ENCODE results near the gene SEMA5B.

SEMA5B gene

DNA sequence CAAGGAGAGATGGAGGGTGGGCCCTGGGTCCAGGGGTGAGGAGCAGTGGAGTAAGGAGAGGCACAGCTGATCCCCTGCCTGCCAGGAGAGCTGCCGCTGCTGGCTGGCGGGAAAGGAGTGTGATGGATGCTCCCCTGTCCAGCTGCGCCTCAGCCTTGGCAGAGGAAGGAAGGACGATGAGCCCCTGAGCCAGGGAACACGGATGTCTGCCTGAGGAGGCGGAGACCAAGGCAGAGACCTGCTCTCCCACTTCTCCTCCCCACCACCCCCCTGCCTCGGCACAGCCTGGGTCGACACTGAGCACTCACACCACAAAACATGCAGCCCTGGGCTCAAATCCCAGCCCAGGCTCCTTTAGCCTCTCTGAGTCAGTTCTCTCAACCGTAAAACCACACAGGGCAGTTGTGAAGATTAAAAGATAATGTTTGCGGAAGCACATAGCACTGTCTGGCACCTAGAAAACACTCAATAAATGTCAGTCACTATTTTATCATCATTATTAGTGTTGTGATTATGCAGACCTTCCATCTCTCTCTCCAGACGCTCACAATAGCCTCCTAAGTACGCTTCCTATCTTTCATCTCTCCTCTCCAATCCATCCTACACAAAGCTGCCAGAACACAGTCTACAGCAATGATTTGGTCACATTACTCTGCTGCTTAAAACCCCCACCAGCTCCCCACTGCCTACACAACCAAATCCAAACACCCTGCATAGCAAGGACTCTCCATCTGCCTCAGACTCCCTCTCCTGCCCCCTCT, 52.2 kb downstream of the SEMA5B start:
- no peak for DNase-seq (ENCODE audit: low read depth in 2 of 2)

DNA sequence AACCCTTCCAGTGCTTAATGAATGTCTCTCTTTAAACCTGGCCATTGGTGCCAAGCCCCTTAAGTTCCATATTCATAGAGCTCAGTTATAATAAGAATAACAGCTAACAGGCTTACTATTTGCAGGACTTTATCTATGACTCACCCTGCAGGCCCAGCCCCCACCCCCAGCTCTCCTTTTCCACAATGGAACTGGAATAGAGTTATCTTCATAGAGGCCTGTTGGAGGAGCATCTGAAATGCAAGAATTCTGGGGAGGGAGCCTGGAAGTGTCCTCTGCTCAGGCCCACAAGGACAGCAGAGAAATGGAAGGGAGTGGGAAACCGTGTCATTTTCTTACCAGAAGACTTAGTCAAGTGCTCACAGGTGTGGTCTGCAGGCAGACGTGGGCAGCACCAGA, 52.8 kb downstream of the SEMA5B start:
- no peak for DNase-seq (ENCODE audit: low read depth in 2 of 2)

DNA sequence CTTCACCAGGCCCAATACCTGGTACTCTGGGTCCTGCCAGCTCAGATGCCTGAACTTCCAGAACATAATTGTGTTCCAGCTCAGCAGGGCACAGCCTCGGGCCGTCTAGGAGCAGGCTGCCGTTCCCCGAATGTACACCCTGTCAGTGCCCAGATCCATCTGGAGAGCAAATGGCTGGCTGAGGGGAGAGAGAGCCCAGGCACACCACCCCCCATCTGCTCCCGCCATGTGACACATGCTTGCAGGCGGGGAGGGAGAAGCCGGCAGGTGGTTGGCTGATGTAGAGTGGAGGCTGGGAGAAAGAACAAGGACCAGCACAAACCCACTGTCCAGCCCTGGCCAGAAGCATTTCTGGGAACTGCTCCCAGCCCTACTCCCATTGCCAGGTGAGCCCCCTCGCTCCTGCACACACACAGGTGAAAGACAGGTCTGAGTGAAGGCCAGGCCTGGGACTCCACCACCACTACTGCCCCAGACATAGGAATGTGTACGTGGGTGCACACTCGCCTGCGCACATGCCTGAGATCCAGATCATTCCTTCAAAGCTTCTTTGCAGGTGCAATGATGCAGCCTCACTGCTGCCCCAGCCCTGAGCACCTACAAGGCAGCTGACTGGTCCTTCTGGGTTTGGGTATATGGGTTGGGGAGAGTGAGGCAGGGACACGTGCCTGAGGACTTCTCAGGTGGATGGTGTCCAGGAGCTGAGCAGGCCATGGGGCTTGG, 53.5 kb downstream of the SEMA5B start:
- no peak for DNase-seq (ENCODE audit: low read depth in 2 of 2)

DNA sequence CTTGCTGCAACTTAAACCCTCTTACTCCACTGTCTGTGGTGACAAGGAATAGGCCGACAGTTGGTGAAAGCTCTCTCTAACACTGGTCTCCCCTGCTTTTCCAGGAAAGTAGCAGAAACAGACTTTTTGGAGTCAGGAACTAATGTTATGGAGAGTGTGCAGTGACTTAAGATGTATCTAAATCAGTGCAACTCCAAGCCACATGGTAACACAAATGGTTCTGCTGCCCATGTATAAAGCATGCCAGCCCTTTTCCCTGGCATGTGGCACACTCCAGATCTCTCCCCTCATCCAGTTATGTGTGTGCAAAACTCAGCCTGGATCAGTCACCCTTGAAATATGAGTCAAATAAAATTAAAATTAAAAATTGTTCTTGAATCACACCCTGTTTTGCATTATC, 55.4 kb downstream of the SEMA5B start:
- no peak for DNase-seq (ENCODE audit: low read depth in 2 of 2)

DNA sequence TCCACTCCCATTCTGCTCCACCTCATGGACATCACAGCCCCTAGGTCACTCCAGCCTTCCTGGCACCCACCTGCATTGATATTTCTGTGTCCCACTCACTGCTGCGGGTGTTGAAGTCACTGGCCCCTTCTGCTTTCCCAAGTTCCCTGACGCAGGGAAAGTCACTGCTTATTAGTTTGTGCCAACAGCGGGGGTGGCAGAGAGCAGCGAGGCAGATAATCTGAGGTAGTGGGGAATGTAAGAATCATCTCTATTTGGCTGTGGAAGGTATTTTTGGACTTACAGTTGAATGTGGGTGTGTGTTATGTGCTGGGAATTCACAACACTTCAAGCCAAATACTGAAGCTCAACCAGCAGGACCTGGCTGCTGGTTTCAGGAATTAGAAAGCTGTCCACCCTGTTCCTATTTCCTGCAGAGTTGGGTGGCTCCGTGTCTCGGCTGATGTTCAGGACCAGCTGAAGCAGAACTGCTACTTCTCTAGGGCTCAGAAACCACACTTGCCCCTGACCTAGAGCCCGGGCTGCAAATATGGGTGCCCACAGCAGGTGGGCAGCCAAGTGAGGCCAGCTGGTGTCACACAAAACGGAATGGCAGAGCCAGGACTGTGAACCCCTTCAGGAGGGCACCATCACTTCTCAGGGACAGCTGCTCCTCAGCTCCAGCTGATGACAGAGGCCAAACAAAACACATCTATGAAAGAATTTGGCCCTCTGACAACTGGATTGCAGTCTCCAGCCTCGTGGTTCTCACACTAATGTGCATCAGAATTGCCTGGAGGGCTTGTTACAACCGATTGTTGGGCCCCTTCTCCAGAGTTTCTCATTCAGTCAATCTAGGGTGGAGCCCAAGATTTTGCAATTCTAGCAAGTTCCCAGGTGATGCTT, 57.7 kb downstream of the SEMA5B start:
- no peak for DNase-seq (ENCODE audit: low read depth in 2 of 2)

DNA sequence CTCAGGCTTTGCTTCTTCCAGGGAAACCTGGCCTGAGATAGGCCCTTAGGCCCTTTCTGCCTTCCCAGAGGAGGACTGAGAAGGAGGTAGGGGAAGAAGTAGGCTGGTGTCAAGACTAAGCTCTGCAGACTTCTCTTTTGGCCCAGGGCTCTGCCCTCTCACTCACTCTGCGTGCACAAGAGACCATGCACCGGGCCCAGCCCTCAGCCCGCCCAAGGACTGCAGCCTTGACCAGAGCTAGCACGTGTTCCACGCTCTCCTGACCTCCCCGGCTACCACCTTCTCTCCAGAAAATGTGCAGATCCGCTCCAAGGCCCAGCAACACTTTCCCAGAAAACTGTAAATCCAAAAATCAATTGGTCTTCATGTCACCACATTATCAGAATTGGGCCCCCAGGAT, 59.8 kb downstream of the SEMA5B start:
- no peak for DNase-seq (ENCODE audit: low read depth in 2 of 2)

DNA sequence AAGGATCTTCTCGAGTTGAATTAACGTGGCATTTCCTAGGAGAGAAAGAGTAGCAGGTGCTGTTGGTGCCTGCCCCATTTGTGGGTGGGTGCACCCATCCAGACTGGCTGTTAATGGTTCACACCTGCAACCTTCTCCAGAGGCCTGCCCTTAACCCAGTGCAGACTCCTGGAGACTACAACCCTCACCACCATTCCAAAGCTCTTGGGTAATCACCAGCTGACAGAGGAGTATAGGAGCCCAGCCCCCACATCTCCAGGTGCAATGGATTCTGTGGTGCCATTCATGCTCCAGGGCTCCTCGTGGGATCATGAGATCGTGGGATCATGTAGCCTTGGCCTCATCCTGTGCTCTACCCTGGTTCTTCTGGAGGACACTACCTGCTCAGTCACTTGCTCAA, 60.2 kb downstream of the SEMA5B start:
- DNase-seq (ENCODE audit: low read depth in 2 of 2), result no peak

DNA sequence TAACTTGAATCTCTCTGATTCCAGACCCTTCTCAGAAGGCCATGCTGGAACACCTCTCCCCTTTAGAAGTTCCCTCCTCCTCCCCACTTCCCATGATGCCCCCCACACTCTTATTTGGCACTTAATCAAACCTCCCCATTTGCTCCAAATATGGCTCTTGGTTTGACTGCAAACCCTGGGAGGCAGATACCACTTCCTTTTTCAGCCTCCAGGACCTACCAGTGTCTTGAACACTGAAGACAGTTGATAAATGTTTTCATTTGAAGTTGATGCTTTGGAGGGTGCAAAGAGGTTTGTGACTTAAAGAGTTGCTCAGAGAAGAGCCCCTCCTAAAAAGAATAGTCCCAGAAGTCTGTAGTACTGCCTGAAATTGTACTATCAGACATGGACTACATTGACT, 61.5 kb downstream of the SEMA5B start:
- no peak for DNase-seq (ENCODE audit: low read depth in 2 of 2)

DNA sequence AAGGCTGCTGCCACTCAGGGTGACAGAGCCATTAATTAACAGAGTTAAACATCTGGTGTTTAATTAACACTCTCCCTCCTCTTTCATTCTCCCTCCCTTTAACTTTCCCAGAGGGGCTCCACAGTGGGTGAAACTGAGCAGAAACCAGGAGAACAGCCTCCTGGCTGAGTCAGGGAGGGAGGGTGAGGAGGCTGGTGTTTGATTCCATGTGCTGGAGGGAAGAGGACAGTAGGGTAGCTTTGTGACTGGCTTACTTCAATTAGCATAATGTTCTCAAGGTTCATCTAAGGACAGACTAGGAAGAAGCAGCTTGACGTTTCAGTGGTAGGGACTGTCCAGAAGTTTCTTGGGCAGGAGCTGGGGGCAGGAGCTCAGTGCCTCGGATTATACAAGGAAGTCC, 62.8 kb downstream of the SEMA5B start:
- DNase-seq (ENCODE audit: low read depth in 2 of 2), result no peak

DNA sequence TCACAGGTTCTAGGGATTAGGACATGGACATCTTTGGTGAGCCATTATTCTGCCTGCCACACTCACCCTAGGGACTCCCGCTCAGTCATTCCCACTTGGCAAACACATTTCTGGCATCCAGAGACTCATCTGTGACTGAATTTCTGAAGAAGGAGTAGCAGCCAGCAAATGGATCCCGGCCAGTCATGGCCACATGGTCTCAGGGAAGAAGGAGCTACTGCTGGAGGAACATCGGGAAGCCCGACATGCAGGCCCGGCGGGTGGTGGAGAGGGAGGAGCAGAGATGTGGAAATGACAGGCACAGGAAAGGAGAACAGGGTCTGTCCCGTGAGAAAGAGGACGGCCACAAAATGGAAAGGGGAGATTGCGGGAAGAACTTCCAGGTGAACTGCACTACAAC, 65.4 kb downstream of the SEMA5B start:
- DNase-seq (ENCODE audit: low read depth in 2 of 2), result no peak

DNA sequence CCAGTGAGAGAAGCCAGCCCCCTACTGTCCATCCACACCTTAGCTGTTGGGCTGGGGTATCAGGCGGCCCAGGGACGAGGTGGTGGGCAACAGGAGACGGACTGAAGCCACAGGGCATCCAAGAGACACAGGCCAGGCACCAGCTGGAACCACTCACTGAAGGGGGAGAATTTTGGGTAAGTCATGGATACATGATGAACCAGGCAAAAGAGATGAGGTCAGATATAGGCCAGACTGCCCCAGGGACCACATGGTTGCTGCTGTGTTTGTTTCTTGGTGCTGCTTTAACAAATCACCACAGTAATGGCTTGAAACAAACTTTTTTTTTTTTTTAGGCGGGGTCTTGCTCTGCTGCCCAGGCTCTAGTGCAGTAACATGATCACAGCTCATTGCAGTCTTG, 66.4 kb downstream of the SEMA5B start:
- DNase-seq (ENCODE audit: low read depth in 2 of 2), result no peak

DNA sequence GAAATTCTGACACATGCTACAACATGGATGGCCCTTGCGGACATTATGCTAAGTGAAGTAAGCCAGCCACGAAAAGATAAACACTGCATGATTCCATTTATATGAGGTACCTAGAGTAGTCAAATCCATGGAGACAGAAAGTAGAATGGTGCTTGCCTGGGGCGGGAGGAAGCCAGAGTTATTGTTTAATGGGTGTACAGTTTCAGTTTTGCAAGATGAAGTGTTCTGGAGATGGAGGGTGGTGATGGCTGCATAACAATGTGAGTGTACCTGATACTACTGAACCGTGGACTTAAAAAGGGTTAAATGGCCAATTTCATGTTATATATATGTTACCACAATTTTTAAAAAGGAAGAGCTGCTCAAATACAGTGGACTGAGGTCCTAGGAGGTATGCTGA, 66.9 kb downstream of the SEMA5B start:
- DNase-seq (ENCODE audit: low read depth in 2 of 2), result no peak

DNA sequence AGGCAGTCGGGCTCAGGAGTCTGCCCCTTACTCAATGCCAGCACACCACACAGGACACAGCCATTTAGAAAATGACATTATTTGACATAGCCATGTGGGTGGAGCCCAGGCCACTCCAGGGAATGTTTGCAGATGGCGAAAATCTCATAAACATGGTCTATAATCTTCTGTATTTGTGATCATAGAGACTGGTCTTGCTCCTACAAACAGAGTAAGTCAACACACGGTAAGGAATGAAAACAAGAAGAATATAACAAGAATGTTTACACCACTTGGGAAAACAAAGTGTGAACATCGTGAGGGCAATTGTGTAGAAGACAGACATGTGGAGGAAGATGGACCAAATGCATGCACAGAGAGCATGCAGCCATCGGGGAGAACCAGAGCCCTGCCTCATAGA, 68.2 kb downstream of the SEMA5B start:
- no peak for DNase-seq (ENCODE audit: low read depth in 2 of 2)

DNA sequence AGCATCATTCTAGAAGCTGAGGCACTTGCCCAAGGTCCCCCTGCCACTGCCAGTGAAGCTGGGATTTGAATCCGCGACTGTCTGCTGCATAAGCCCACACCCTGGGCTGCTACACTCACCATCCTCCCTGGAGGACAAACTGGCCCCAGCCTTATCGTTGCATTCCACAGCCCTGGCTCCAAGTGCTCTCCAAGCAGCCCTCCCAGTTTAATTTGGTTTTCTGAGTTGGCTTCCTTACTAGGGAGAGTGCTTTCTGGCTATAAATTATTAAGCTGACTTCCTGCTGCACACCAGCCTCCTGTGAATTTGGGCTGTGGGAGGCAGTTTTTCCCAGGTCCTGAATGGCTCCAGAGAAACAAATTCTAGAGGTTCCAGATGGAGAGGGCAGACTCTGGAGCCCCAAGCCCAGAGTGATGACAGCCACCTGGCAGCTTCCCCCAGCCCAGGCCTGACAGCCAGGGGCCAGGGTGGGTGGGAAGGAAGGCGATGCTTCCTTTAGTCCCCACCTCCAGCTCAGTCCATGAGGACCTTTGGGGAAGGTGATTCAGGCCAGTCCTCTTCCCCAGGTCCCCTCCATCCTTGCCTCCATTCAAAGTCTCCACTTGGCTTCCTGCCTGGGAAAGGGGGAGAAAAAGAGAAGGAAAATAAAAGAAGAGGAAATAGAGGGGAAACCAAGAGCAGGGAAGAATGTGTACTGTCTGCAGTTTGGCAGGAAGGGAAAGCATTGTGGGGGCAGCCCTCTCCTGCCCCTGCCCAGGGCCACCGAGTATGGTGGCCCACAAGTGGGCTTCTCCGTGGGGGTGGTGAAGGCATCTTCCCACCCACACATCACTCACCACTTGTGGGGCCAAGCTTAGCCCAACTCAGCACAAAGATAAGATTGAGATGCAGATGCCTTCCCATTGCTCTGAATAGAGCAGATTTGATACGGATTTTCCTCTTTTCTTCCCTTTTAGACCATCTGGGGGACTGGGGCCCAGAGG, 69.6 kb downstream of the SEMA5B start:
- DNase-seq (ENCODE audit: low read depth in 2 of 2), result no peak

DNA sequence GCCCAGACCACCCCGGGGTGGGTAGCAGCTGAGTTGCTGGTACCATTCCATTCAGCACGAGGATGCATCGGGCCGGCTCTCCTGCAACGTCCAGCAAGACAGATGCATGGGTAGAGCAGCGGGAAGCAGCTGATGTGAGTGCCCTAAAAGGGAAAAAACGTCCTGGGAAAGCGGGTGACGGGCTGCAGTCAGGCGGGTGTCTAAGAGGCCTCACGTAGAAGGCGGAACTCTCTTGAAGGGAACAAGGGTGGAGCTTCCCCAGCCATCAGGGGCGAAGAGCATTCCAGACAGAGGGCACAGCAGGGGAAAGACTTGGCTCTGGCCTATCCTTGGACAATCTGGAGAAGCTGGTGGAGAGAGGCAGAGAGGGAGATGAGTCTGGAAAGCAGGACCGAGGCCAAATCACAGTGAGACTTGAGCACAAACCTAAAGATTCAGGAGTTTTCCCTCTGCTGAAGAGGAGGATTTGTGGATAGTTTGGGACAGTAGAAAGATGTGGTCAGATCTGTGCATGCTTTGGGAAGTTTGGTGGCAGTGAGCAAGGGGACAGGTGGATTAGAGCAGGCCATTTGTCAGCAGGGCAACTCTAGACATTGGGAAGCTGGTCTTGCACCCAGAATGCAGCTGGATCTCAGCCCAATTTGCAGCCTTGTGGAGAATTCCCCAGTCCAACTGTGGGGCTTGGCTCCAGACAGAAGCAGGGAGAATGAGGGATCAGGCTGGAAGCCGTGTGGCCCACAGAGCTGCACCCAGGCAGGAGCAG, 70.7 kb downstream of the SEMA5B start:
- DNase-seq (ENCODE audit: low read depth in 2 of 2), result no peak

DNA sequence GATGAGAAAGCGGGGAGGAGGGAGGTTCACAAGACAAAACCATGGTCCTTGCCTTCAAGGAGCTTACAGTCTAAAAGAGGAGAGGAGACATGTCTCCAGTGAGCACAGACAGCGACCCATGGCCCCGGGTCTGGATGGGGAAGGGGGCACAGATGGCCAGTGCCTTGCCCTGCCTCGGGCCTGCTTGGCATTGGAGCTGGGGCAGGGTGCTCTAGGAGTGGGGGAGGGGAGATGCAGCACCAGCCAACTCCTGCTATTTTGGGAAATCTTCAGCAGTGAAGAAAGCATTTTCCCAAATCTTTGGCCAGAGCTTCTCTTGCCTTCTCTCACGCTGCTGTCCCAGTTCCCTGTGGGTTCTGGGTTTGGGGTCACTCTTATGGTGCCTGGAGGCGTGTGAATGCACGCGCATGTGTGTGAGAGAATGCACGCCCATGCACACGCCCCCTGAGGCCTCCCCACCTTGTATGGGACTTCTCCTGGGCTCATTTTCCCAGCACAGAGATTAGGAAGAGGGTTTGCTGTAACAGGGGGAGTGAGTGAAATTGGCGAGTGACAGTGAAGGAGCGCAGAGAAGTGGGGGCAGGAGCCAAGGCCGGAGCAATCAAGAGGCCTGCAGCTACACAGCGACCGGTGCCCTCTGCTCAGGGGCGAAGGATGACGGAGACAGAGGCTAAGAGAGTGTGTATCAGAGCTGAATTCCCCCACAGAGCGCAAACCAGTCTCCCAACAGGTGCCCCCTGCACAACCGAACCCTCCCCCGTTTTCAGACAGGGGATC, 71.5 kb downstream of the SEMA5B start:
- no peak for DNase-seq (ENCODE audit: low read depth in 2 of 2)

DNA sequence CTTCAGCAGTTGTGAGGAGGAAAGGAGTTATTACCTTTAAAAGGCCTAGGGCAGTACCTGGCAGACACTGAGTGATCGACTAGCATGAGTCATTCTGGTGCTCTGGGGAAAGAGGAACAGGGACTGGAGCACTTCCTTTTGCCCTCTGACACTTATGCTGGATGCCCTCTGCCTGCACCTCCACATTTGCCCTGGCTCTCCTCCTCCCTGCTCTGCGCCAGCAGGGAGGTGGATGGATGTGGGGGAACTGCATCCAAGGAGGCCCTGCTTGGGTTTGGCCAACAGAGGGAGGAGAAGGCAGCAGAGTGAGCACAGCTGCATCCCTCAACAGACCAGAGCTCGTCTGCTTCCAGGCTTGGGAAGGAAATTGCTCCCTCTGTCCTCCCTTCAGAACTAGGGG, 75.0 kb downstream of the SEMA5B start:
- no peak for DNase-seq (ENCODE audit: low read depth in 2 of 2)

DNA sequence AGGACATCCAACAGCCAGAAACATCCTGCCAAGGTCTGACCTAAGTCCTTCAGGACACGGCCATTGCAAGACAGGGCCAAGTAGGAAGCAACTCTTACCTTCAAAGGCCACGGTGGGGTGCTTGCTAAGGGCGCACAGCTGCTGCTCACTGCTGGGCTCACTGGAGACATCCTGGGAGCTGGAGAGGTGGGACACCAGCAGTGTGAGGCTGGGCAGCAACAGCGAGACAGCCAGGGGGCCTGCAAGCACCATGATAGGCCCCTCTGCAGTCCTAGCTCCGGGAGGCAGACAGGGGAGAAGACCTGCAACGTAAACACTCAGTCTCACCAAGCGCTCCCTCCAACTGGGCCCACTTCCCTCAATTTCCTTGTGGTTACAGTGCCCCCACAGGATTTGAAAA, 79.2 kb downstream of the SEMA5B start:
- DNase-seq (ENCODE audit: low read depth in 2 of 2), result no peak

DNA sequence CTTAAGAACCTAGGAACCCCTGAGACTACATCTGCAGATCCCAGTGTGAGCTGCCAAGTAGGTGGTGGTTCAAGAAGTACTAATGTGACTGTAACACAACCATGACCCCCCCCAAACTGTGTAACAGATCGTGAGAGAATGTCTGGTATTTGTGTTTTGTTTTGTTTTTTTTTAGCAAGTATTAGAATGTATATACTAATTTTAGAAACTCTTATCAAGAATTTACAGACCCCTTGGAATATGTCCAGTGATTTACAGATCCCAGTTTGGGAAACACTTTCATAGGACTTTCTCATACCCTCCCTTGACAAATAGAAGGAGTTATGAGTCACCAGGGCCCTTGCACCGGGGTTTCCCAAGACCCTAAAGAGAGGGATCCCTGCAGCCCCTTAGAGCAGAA, 79.8 kb downstream of the SEMA5B start:
- no peak for DNase-seq (ENCODE audit: low read depth in 2 of 2)

DNA sequence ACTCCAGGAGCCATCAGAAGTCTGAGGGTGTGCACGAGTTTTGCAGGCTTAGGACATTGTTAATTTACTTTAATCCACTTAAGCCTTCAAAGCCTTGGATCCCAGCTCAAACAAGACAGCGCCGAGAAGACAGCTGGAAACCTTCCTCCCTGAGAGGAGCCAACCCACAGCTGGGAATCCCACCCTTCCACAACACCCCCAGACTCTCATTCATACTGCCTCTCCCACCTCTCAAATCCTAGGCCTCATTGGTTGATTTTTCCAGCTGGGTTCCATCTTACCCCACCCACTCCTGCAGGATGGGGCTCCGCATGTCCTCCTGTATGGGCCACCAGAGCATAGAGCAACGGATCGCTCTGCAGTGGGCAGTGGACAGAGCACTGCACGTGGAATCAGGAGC, 80.4 kb downstream of the SEMA5B start:
- DNase-seq (ENCODE audit: low read depth in 2 of 2), result no peak
